Dendritic cell treated with granulocyte-macrophage colony-stimulating factor and Interleukin-4, amounts not matched to agents 40 ng/mL and 50 ng/mL, for 4 days (primary cell): ENCODE results near the gene HEXD.
A peak's percentile ranks its signal among the peaks of the same experiment; 100 is the strongest.
"Not testable (repeated sequence)": the region's sequence is repeated elsewhere in the genome, so short reads cannot be mapped to it uniquely, and the experiment has no call there.

Source experiments
- H3K27ac Mint-ChIP-seq: one replicate; pipeline ENCODE4 v1.8.0; 2022; ENCODE audit warnings: mild to moderate bottlenecking, mixed read lengths
- H3K27me3 Mint-ChIP-seq: one replicate; pipeline ENCODE4 v1.8.0; 2022; ENCODE audit warnings: mild to moderate bottlenecking, mixed read lengths
- H3K36me3 Mint-ChIP-seq: one replicate; pipeline ENCODE4 v1.8.0; 2022; ENCODE audit warnings: low read depth, mixed read lengths
- H3K4me1 Mint-ChIP-seq: one replicate; pipeline ENCODE4 v1.8.0; 2022; ENCODE audit warnings: low read depth, mixed read lengths
- H3K4me3 Mint-ChIP-seq: one replicate; pipeline ENCODE4 v1.8.0; 2022; ENCODE audit warnings: mild to moderate bottlenecking, moderate library complexity, mixed read lengths
- H3K9me3 Mint-ChIP-seq: one replicate; pipeline ENCODE4 v1.8.0; 2022; ENCODE audit warnings: mixed read lengths
- intact Hi-C: fragments of 100-400 bp; cut with micrococcal nuclease; formaldehyde crosslinking; loops from one replicate; pipeline ENCODE4 v1.15.0; 2022

The HEXD gene

DNA sequence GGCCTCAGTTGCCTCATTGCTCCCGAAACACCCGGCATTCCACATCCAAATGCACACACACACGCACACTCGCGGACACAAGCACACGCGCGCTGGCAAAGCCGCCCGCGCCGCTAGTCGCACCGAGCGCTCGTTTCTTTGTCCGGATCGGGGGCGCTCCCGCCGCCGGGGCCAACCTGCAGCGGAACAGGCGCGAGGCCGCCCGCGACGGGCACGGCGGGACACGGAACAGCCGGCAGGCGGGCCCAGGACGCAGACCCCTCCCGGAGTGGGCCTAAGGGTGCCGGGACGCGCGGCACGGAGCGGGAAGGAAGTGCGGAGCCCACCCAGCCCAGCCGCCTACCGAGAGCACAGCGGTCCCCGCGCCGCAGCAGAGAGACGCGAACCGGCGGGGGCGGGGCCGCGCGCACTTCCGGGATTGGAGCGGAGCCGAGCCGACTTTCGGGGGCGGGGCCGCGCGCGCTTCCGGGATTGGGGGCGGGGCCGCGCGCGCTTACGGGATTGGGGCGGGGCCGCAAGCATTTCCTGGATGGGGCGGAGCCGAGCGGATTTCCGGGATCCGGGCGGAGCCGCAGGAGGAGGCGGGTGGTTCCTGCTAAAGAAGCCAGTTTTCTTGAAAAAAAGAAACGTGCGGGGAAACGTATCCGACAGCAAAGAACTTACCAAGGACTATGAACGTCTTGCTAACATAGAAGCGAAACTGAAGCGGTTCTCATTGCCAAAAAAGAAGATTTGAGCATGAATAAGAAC, 32.4 kb downstream of the HEXD start, which contains the start of gene CYBC1:
Gene CYBC1 (minus strand): TSS at position 396 of the 750 bp plus-strand sequence. CDS start 1,498 bp downstream, outside the sequence.
- no peaks in the 10 kb centered on the region for H3K27me3 Mint-ChIP-seq
- H3K4me1 Mint-ChIP-seq: peaks cover 42% of the 10 kb centered on the region
- peak within 1 kb of the TSS; percentile 94 for H3K27ac Mint-ChIP-seq
- no peaks in the 10 kb centered on the region for H3K9me3 Mint-ChIP-seq
- H3K36me3 Mint-ChIP-seq: peaks cover 46% of the 10 kb centered on the region
- intact Hi-C loops: loop anchor here (1.0 to 5.0 kb wide), 2 partner anchors 8 to 33 kb away; partner anchors contain the start of genes HEXD, NARF and OGFOD3
- peak within 1 kb of the TSS; percentile 95 for H3K4me3 Mint-ChIP-seq

GRCh38 chr17:82452162-82452561, 34.0 kb downstream of the HEXD start:
- Mint-ChIP-seq H3K36me3 (peaks cover 30% of the 10 kb centered on the region), H3K4me3 (no peak overlapping the region), H3K27me3 (no peaks in the 10 kb centered on the region), H3K4me1 (peaks cover 36% of the 10 kb centered on the region), H3K9me3 (no peaks in the 10 kb centered on the region), H3K27ac (peak overlapping the region; percentile 94)
- intact Hi-C loops: loop anchor here (5.0 kb wide), 1 partner anchor 35 kb away; the partner anchor contains the start of genes HEXD and OGFOD3

- intact Hi-C loops: loop anchor here (5.0 kb wide), 1 partner anchor 36 kb away; the partner anchor contains the start of genes HEXD and OGFOD3
- H3K27me3 Mint-ChIP-seq, H3K4me3 Mint-ChIP-seq, H3K9me3 Mint-ChIP-seq: not testable (repeated sequence)
- peaks cover 21% of the 10 kb centered on the region for H3K36me3 Mint-ChIP-seq
- H3K4me1 Mint-ChIP-seq: peaks cover 34% of the 10 kb centered on the region
- H3K27ac Mint-ChIP-seq: peak overlapping the region; percentile 11
Observed at GRCh38 chr17:82453151-82453550, 35.0 kb downstream of the HEXD start.

DNA sequence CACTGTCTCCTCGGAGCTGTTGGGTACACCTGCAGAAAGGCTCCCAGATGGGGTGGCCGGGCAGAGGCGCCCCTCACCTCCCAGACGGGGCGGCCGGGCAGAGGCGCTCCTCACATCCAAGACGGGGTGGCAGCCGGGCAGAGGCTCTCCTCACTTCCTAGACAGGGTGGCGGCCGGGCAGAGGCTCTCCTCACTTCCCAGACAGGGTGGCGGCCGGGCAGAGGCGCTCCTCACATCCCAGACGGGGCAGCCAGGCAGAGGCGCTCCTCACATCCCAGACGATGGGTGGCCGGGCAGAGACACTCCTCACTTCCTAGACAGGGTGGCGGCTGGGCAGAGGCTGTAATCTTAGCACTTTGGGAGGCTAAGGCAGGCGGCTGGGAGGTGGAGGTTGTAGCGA, 35.6 kb downstream of the HEXD start:
- H3K9me3 Mint-ChIP-seq, H3K4me3 Mint-ChIP-seq, H3K27me3 Mint-ChIP-seq: not testable (repeated sequence)
- intact Hi-C loops: loop anchor here (5.0 kb wide), 1 partner anchor 36 kb away; the partner anchor contains the start of genes HEXD and OGFOD3
- peaks cover 21% of the 10 kb centered on the region for H3K36me3 Mint-ChIP-seq
- peaks cover 34% of the 10 kb centered on the region for H3K4me1 Mint-ChIP-seq
- peak overlapping the region; percentile 11 for H3K27ac Mint-ChIP-seq

DNA sequence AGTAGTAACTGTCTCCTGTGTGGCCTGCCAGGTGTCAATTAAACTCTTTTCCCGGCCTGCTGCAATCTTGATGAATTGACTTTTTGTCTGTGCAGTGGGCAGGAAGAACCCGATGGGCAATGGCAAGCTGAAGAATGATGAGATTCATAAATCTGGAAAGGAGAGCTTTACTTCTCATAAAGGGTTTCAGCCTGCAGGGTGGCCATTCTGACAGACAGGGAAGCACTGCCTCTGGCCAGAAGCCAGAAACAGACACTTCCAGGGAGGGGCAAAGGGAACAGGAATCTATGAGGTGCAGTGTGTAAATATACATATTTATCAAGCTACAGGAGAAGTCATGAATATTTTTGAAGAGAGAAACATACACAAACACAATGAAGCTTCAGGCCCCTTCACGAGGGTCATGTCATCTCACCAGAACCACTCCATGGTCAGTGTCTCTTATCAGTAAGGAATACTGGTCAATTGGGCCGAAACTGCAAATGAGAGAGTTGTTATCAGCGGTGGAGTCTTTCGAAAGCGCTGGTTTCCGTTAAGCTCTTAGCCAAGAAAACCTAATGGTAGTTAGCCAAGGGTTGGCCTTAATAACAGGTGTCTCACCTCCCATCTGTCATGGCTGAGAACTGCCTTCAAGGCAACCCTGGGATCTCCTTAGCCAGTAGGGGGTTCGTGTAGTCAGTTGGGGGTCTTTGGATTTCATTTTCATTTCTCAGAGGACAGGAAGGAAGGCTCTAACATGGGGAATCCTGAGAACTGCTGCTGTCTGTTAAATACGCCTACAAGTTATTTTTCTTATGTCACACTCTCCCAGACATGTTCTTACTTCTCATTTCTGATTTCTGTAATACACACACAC, 39.2 kb downstream of the HEXD start:
- intact Hi-C loops: no loop called here
- H3K27me3 Mint-ChIP-seq: no peaks in the 10 kb centered on the region
- peaks cover 32% of the 10 kb centered on the region for H3K36me3 Mint-ChIP-seq
- peak overlapping the region; percentile 94 for H3K4me3 Mint-ChIP-seq
- H3K27ac Mint-ChIP-seq: peak overlapping the region; percentile 96
- H3K4me1 Mint-ChIP-seq: peaks cover 40% of the 10 kb centered on the region
- H3K9me3 Mint-ChIP-seq: no peaks in the 10 kb centered on the region

DNA sequence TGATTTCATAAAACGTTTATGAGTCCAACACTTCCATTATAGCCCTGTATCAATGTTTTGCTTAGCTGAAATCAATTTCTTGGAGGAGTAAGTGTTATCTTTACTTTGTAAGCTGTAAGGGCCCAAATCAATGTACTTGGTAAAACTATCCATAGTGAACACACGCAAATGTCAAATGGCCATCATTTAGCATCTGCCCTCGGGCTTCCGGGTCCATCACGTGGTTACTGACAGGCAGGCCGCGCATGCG, 39.7 kb downstream of the HEXD start:
- no peaks in the 10 kb centered on the region for H3K9me3 Mint-ChIP-seq
- intact Hi-C loops: loop anchor here (1.0 to 2.0 kb wide), 2 partner anchors 8 to 17 kb away; partner anchors contain the start of gene CYBC1
- no peaks in the 10 kb centered on the region for H3K27me3 Mint-ChIP-seq
- H3K36me3 Mint-ChIP-seq: peaks cover 38% of the 10 kb centered on the region
- H3K27ac Mint-ChIP-seq: peak overlapping the region; percentile 96
- H3K4me1 Mint-ChIP-seq: peaks cover 40% of the 10 kb centered on the region
- peak overlapping the region; percentile 94 for H3K4me3 Mint-ChIP-seq

DNA sequence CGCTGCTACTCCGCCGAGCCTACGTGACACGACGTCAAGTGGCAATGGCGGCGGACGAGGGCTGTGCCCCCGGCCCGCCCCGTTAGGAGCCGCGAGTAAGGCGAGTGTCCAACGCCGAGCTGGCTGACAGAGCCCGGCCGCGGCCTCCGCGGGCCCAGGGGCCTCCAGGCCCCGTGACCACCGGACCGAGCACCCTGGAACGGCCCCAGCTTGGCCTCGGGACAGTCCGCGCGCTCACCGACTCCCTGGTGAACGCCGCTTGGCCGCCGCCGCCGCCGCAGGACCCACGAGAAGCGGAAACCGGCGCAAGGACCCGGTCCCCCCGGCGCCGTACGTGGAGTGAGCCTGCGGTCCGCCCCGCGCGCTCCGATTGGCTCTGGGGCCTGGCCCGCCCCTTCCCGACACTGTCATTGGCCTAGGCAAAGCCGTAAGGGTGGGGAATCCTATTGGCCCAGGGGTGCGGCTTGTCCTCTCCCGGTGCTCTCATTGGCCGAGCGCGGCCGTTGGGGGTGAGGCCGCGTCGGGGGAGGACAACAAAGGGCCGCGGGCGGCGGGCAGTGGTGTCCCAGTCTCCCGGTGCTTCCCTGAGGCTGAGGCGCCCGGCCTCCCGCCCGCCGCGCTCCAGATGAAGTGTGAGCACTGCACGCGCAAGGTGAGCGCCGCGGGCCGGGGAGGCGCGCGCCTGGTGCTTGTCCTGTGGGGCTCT, 40.2 kb downstream of the HEXD start, which contains the start of gene NARF:
Gene NARF (plus strand): TSS at position 563 of the 706 bp plus-strand sequence. CDS start 63 bp downstream, at position 626.
- Mint-ChIP-seq H3K4me3 (peak within 1 kb of the TSS; percentile 94), H3K36me3 (peaks cover 43% of the 10 kb centered on the region), H3K9me3 (no peaks in the 10 kb centered on the region), H3K27me3 (no peaks in the 10 kb centered on the region), H3K4me1 (peaks cover 42% of the 10 kb centered on the region), H3K27ac (peak within 1 kb of the TSS; percentile 96)
- intact Hi-C loops: loop anchor here (1.0 to 2.0 kb wide), 2 partner anchors 8 to 18 kb away; partner anchors contain the start of gene CYBC1

DNA sequence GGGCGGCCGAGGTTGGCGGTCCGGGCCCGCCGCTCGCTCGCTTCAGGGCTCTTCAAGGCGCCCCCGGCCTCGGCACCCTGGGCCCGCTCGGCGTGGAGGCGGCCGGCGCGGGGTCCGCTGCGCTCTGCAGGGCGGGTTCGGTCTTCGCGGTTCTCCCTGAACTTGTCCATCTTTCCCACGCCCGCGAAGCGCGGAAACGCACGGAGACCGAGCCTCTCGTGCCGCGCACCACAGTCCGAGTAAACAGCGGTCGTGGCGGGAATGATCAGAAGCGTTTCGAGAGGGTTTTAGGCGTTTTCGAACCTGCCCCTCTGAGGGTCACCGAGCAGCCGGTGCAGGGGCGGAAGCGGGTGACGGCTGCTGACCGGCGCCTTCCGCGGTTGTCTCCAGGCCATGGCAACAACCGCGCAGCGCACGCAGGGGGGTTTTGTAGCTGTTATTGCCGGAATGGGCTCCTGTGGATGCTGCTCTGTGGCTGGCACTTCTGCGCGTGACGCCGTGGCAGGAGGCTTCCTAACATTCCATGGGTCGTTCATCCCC, 40.8 kb downstream of the HEXD start:
- H3K27ac Mint-ChIP-seq: peak overlapping the region; percentile 96

DNA sequence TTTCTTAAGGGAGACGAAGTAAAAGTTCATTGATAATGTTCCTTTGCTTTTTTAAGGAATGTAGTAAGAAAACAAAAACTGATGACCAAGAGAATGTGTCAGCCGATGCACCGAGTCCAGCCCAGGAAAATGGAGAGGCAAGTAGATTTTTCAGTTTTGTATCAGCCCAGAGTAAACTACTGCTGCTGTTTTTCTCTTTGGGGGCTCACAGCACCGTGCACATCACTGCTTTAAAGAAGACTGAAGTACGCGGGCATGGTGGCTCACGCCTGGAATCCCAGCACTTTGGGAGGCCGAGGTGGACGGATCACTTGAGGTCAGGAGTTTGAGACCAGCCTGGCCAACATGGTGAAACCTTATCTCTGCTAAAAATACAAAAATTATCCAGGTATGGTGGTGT, 41.8 kb downstream of the HEXD start:
- intact Hi-C loops: loop anchor here (2.0 kb wide), 1 partner anchor 19 kb away; no protein-coding TSS in a partner anchor
- Mint-ChIP-seq H3K36me3 (peaks cover 59% of the 10 kb centered on the region), H3K4me1 (peaks cover 52% of the 10 kb centered on the region)
- H3K27me3 Mint-ChIP-seq, H3K9me3 Mint-ChIP-seq, H3K27ac Mint-ChIP-seq, H3K4me3 Mint-ChIP-seq: not testable (repeated sequence)

More for the DNA sequence above, 40.8 kb downstream of the HEXD start:
- H3K4me3 Mint-ChIP-seq: peak overlapping the region; percentile 94
- no peaks in the 10 kb centered on the region for H3K27me3 Mint-ChIP-seq
- H3K4me1 Mint-ChIP-seq: peaks cover 48% of the 10 kb centered on the region
- peaks cover 49% of the 10 kb centered on the region for H3K36me3 Mint-ChIP-seq
- no peaks in the 10 kb centered on the region for H3K9me3 Mint-ChIP-seq
- intact Hi-C loops: loop anchor here (1.0 to 2.0 kb wide), 2 partner anchors 9 to 18 kb away; partner anchors contain the start of gene CYBC1

GRCh38 chr17:82461827-82462524, 43.8 kb downstream of the HEXD start:
- Mint-ChIP-seq H3K36me3 (peaks cover 79% of the 10 kb centered on the region), H3K4me3 (no peak overlapping the region), H3K27ac (peak overlapping the region; percentile 7), H3K27me3 (no peaks in the 10 kb centered on the region), H3K4me1 (peaks cover 44% of the 10 kb centered on the region), H3K9me3 (no peaks in the 10 kb centered on the region)
- intact Hi-C loops: no loop called here

DNA sequence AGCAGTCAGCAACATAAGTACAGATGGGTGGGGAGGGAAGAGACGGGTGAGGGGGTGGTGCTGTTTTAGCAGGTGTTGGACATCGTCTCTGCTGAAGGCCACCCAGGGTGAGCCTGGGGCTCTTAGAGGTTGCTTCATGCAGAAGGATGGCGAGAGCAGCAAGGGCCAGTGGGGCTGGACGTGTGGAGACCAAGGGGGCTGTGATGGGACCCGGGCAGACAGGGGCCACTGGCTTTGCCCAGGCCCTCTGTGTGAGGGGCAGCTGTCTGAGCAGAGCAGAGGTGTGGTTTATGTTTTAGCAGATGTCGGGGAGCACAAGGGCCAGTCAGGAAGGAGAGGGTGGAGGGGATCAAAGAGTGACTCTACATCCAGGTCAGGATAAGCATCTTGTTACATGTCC, 45.2 kb downstream of the HEXD start:
- no peak overlapping the region for H3K4me3 Mint-ChIP-seq
- no peaks in the 10 kb centered on the region for H3K9me3 Mint-ChIP-seq
- H3K4me1 Mint-ChIP-seq: peaks cover 34% of the 10 kb centered on the region
- H3K36me3 Mint-ChIP-seq: peaks cover 93% of the 10 kb centered on the region
- H3K27me3 Mint-ChIP-seq: no peaks in the 10 kb centered on the region
- intact Hi-C loops: no loop called here
- peak overlapping the region; percentile 7 for H3K27ac Mint-ChIP-seq

GRCh38 chr17:82463925-82464566, 45.9 kb downstream of the HEXD start:
- Mint-ChIP-seq H3K4me3 (no peak overlapping the region), H3K27ac (peak overlapping the region; percentile 7), H3K27me3 (no peaks in the 10 kb centered on the region), H3K4me1 (peaks cover 31% of the 10 kb centered on the region), H3K9me3 (no peaks in the 10 kb centered on the region), H3K36me3 (peaks cover 96% of the 10 kb centered on the region)
- intact Hi-C loops: no loop called here
